GM19043 (cell line): ENCODE data around the gene PWWP3B.
"Not testable (repeated sequence)": the region's sequence is repeated elsewhere in the genome, so short reads cannot be mapped to it uniquely, and the experiment has no call there.

Experiments used
- ATAC-seq: cut with Tn5 transposase; IDR thresholded peaks from one replicate; pipeline ENCODE4 v1.9.1; 2021; ENCODE audit warnings: low read depth; ENCODE audit not compliant: unreplicated experiment

The PWWP3B gene

GRCh38 chrX:106168107-106168506 lies at the start of gene PWWP3B:
Gene PWWP3B, plus strand, starts transcription at chrX:106168305. Its CDS starts 37,128 bp downstream, at chrX:106205433.
- ATAC-seq: no peak

GRCh38 chrX:106139048-106139447 lies 29.1 kb upstream of the PWWP3B start:
- ATAC-seq: no peak

GRCh38 chrX:106144755-106145639 lies 23.1 kb upstream of the PWWP3B start:
- no peak for ATAC-seq

GRCh38 chrX:106150701-106151100 lies 17.4 kb upstream of the PWWP3B start:
- ATAC-seq: no peak

- ATAC-seq: no peak
Measured at GRCh38 chrX:106159861-106160282, 8.2 kb upstream of the PWWP3B start.

- no peak for ATAC-seq
Measured at GRCh38 chrX:106170318-106170717, 2.2 kb downstream of the PWWP3B start.

GRCh38 chrX:106171293-106171820 lies 3.3 kb downstream of the PWWP3B start:
- no peak for ATAC-seq

- no peak for ATAC-seq
Measured at GRCh38 chrX:106177106-106177981, 9.2 kb downstream of the PWWP3B start.

- ATAC-seq: no peak
Measured at GRCh38 chrX:106177982-106178321, 9.8 kb downstream of the PWWP3B start.

GRCh38 chrX:106178826-106179225 lies 10.7 kb downstream of the PWWP3B start:
- ATAC-seq: no peak

GRCh38 chrX:106183685-106184084 lies 15.6 kb downstream of the PWWP3B start:
- ATAC-seq: not testable (repeated sequence)

- no peak for ATAC-seq
Measured at GRCh38 chrX:106201502-106202178, 33.5 kb downstream of the PWWP3B start.

- no peak for ATAC-seq
Measured at GRCh38 chrX:106203315-106203714, 35.2 kb downstream of the PWWP3B start.

- ATAC-seq: no peak
Measured at GRCh38 chrX:106208154-106208553, 40.0 kb downstream of the PWWP3B start.
